T follicular helper cell (primary cell): Measurements from ENCODE around the gene KCP.

Experiments used
- DNase-seq: peaks from one replicate; pipeline ENCODE4 v3.0.0-alpha.2; 2020; ENCODE audit warnings: low read depth

Gene KCP

DNA sequence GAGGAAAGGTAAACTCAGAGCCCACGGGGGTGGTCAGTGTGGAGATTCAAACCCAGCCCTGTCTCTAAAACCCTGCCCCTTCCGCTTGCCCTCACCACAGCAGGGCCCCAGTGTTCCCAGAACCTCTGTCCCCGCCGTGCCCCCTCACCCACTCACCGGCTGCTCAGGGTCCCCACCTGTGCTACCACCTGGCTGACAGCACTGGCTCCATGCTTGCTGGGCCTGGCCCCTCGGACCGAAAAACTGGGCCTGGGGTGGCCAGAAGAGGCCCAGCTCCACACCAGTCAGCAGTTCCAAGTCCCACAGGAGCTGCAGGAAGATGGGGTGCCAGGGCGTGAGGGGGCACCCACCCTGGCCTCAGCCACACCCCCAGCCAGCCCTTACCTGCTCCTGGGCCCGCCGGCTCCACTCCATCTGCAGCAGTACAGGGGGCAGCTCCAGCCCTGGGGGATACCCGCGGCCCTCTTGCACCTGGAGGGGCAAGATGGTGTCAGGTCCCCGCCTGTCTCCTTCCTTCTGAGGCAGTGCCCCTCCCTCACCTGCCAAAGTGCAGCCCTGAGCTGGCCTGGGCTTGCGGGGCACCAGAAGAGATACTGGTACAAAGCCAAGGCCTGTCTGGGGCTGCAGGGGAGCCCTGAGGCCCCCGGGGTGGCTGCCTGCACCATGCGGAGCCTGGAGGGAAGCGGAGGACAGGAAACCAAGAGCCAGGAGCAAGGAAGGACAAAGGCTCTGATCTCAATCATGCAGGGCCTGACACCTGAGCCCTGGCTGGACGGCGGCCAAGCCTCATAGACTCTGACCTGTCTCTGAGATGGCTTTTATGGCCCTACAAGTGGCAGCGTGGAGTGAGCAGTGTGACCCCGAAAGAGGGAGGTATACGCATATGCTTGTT is 36.1 kb downstream of the KCP start:
- no peak for DNase-seq

- DNase-seq, result no peak
Observed at GRCh38 chr7:128873234-128873633, 37.3 kb downstream of the KCP start.

DNA sequence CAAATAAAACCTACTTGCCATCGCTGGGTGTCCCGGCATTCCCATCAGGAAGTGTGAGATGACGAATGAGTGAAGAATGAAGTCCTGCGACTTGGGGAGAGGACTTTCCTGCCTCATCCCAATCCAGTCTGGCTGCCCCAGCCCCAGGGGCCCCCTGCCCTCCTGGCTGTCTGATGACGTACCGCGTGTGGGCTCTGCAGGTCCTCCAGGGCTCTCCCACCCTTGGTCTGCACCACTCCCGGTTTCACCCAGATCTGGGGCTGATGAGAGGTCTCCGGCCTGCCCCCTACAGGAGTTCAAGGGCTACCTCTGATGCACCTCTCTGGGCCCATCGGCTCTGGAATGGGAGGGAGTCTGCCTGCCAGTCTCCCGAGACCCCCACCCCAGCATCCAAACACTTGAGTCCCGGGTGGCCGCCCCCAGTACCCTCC is 38.1 kb downstream of the KCP start:
- DNase-seq, result no peak

DNA sequence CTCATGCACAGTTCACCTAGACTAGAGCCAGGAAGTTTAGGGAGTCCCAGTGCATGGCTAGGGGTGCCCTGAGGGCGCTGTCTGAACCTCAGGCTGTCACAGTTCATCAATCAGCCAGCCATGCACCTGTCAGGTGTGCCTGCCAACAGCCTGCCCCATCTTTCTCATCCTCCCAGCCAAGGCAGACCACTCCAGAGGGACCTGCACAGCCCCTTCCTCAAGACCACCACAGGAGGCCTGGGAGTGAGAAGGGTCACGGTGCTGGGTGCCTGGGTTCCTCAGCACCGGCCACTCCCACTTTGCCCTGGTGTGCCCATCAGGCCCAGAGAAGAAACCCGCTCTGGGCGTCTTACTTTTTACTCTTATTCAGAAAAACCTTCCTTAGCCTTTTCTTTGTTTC is 39.5 kb downstream of the KCP start:
- DNase-seq, result no peak

DNA sequence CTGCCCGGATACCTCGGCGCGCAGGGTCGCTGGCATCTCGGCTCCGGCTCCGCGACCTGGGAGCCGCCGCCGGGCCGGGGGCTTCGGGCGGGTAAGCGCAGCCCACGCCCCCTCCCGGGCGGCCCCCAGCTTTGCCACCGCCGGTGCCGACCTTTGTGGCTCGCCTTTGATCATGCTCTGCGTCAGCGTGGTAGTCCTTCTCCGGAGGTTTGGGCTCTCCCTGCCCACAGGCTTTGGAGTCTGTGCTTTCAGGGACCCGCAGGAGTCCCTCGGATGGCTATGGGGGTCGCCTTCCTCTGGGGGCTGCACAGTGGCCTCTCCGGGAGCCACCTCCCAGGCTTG is 40.6 kb downstream of the KCP start:
- no peak for DNase-seq

DNA sequence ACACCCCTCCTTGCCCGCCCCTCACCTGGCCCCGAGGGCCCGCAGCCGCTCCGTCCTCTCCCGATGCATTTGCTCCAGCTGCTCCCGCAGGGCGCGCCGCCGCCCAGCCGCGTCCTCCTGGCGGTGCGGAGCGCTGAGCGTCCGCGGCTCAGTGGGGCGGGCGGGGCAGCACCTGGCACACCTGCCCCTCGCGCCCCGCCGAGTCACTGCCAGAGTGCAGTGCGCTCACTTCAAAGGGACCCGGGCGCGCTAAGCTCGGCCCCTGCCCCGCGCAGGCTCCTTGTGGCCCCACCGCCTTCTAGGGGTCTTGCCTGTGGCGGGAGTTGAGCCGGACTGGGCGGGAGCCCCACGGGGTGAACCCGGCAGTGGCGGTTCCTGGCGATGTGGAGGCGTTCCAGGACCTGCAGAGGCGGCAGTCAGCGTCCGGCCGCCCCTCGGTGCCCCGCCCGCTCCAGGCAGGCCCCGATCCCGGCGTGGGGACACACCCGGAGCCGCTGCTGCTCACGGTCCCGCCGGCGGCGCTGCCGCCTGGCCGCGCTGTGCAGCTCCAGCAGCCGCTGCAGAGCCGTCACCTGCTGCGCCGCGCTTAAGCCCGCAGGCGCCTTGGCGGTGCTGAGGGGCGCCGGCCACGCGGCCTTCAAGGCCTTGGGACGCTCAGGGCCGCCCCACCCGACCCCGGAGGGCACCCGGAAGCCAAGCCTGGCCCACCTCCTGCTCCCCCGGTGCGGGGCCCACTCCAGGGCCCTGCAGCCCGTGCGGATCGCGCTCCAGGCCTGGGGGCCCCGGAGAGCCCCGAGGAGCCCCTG is 41.2 kb downstream of the KCP start:
- DNase-seq, result peak; percentile 10

- DNase-seq, result no peak
Observed at GRCh38 chr7:128868624-128869137, 41.8 kb downstream of the KCP start.

- DNase-seq, result no peak
Observed at GRCh38 chr7:128867842-128868623, 42.5 kb downstream of the KCP start.

DNA sequence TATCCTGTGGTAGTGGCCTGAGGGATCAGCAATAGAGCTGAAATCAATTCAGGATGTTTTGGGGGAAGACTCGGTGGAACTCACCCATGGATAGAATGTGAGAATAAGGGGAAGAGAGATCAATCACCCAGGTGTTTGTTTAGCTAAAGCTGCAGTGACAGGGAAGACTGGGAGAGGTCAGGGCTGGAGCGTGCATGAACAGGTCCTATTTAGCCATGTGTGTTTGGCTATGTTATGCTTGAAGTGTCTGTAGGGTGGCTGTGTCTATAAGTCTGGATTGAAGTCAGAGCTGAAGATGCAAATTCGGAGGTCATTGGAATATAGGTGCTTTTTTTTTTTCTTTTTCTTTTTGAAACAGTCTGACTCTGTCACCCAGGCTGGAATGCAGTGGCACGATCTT is 43.3 kb downstream of the KCP start:
- no peak for DNase-seq

- no peak for DNase-seq
Observed at GRCh38 chr7:128865996-128866877, 44.3 kb downstream of the KCP start.

DNA sequence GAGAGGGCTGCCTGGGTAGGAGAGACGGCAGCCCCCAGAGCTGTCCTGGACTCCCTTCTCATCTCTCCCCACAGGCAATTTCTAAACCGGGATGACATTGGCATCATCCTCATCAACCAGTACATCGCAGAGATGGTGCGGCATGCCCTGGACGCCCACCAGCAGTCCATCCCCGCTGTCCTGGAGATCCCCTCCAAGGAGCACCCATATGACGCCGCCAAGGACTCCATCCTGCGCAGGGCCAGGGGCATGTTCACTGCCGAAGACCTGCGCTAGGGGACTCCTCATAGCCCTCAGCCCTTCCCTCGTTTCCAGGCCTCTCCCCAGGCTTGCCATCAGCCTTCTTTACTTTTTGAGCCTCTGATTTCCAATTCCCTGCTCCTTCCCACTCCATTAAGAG is 45.2 kb downstream of the KCP start:
- no peak for DNase-seq

GRCh38 chr7:128863433-128863989 is 47.0 kb downstream of the KCP start:
- peak; percentile 28 for DNase-seq

DNA sequence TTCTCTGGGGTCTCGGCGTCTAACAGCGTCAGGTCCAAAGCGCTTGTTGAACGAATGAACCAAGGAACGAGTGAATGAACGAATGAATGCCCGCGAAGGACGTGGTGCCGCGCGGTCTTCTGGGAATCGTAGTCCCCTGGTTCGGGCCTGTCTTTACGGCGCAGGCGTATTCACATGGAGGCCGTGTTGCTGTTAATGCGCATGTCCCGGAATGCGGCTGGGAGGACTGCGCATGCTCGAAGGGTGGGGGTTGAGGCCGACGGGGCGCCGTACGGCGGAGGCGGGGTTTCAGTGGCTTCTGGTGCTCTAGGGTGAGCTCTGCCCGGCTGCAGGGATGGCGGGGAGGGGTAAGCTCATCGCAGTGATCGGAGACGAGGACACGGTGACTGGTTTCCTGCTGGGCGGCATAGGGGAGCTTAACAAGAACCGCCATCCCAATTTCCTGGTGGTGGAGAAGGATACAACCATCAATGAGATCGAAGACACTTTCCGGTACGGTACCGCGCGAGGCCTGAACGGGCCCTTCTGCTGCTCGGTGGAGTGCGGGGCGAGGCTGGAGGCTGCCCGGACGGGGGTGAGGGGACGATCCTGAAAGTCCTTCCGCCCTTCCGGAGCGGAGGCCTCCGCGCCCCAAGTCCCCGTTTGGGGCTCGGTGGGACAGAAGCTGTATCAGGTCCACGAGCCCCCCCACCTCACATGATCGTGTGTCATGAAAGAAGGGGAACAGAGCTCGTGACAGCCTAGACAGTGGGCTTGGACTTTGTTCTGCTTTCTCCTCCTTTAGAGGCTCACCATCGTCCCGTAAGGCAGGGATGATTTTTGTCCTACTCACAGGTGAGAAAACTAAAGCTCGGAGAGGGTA is 47.7 kb downstream of the KCP start, which contains the start of gene ATP6V1F:
ATP6V1F (plus strand) TSS at position 286 of the 862 bp plus-strand sequence; CDS start at position 335, 49 bp downstream.
- peak; percentile 98 for DNase-seq

DNA sequence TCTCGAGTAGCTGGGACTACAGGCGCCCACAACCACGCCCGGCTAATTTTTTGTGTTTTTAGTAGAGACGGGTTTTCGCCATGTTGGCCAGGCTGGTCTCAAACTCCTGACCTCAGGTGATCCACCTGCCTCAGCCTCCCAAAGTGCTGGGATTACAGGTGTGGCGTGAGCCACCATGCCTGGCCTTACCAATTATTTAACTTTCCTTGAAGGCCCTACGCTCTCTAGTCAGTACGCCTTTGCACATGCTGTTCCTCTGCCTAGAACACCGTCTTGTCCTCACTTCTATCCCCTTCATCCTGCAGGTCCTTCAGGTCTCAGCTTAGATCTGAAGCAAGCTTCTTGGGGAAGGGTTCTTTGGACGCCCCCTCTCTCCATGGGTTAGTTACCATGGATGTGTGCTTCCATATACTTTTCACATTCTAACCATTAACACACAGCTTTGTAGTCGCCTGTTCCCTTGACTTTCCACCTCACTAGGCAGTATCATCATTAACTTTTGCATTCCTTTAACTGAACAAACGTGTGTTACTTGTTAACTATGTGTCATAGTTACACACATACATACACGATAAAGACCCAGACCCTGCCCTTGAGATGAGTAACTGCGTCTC is 48.4 kb downstream of the KCP start:
- no peak for DNase-seq

GRCh38 chr7:128860158-128861073 is 50.1 kb downstream of the KCP start:
- no peak for DNase-seq

GRCh38 chr7:128859232-128860157 is 51.0 kb downstream of the KCP start:
- DNase-seq, result no peak
